ENCODE results near the gene RIPOR2. TPM values are rescaled to one million over a fixed set of nuclear protein-coding genes. Genes with fewer than 3 reads are reported as not detected.

RIPOR2 gene
- total and polyA plus RNA-seq, 10 of the 15 experiments (the other 5 are each of a cell fraction or from before 2014, with no cell fraction given), result 22.2 to 48.2 (median 34.7) TPM

DNA sequence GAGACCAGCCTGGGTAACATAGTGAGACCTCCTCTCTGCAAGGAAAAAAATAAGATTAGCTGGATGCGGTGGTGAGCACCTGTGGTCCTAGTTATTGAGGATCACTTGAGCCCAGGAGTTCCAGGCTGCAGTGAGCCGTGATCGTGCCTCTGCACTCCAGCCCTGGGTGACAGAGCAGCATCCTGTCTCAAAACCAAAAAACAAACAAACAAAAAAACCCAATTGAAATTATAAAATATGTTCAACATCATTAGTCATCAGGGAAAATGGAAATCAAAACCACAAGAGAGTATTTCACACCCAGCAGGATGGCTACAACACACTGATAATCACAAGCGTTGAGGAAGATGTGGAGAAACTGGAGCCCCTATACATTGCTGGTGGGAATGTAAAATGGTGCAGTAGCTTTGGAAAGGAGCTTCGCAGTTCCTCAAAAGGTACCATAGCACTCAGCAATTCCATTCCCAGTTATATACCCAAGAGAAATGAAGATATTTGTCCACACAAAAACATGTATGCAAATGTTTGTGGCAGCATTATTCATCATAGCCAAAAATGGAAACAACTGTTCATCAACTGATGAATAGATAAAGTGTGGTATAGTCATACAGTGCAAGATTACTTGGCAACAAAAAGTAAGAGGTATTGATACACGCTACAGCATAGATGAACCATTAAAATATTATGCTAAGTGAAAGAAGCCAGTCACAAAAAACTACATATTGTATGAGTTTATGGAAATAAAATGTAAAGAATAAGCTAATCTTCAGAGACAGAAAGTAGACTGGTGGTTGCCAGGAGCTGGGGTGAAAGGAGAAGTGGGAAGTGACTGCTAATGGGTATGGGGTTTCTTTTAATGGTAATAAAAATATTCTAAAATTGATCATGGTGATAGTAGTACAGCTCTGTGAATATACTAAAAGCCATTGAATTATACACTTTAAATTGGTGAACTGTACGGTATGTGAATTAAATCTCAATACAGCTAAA is 38.7 kb upstream of the RIPOR2 start (continued):
- TF ChIP-seq PRDM15 (CRISPR knock-in tag; IDR thresholded peaks at IDR 0.05) (no peak), ZNF217 (IDR thresholded peaks at IDR 0.05) (0 out of 2 replicates have a peak, but pooled peaks have one; percentile 40), SMARCA5 (IDR thresholded peaks at IDR 0.05) (peak; percentile 20; the same call in 1 of the 2 replicates), IKZF2 (IDR thresholded peaks at IDR 0.05) (peak; percentile 52 to 56; a peak in 3 of 4 replicates), MLLT1 (IDR thresholded peaks at IDR 0.05) (no peak), E2F8 (IDR thresholded peaks at IDR 0.05; ENCODE audit: low read depth, partially characterized antibody) (no peak), JUND (IDR thresholded peaks at IDR 0.05; ENCODE audit: low read depth, low read length) (no peak), HDGF (IDR thresholded peaks at IDR 0.05) (no peak), MEF2A (IDR thresholded peaks at IDR 0.05; ENCODE audit: insufficient read depth, low read depth, low read length) (peak; percentile 87; the same call in 1 of the 2 replicates), FOS (IDR thresholded peaks at IDR 0.05; ENCODE audit: borderline replicate concordance, extremely low read depth, insufficient read length) (no peak), ETV6 (conservative IDR thresholded peaks at IDR 0.05 in 1 of 2, IDR thresholded peaks at IDR 0.05 in 1 of 2; ENCODE audit: borderline replicate concordance in 1 of 2, low read depth in 1 of 2) (no peak), RAD21 (IDR thresholded peaks at IDR 0.05; ENCODE audit: insufficient read depth, low read depth, low read length) (no peak)
- TF ChIP-seq, protein P1, sequence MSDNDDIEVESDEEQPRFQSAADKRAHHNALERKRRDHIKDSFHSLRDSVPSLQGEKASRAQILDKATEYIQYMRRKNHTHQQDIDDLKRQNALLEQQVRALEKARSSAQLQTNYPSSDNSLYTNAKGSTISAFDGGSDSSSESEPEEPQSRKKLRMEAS (IDR thresholded peaks at IDR 0.05; ENCODE audit: low read depth, low read length), result no peak
- TF ChIP-seq, protein P2, sequence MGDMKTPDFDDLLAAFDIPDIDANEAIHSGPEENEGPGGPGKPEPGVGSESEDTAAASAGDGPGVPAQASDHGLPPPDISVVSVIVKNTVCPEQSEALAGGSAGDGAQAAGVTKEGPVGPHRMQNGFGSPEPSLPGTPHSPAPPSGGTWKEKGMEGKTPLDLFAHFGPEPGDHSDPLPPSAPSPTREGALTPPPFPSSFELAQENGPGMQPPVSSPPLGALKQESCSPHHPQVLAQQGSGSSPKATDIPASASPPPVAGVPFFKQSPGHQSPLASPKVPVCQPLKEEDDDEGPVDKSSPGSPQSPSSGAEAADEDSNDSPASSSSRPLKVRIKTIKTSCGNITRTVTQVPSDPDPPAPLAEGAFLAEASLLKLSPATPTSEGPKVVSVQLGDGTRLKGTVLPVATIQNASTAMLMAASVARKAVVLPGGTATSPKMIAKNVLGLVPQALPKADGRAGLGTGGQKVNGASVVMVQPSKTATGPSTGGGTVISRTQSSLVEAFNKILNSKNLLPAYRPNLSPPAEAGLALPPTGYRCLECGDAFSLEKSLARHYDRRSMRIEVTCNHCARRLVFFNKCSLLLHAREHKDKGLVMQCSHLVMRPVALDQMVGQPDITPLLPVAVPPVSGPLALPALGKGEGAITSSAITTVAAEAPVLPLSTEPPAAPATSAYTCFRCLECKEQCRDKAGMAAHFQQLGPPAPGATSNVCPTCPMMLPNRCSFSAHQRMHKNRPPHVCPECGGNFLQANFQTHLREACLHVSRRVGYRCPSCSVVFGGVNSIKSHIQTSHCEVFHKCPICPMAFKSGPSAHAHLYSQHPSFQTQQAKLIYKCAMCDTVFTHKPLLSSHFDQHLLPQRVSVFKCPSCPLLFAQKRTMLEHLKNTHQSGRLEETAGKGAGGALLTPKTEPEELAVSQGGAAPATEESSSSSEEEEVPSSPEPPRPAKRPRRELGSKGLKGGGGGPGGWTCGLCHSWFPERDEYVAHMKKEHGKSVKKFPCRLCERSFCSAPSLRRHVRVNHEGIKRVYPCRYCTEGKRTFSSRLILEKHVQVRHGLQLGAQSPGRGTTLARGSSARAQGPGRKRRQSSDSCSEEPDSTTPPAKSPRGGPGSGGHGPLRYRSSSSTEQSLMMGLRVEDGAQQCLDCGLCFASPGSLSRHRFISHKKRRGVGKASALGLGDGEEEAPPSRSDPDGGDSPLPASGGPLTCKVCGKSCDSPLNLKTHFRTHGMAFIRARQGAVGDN (IDR thresholded peaks at IDR 0.05), result no peak
